Measurements from ENCODE around the gene PGR.

PGR gene

GRCh38 chr11:101113540-101113939, 16.1 kb downstream of the PGR start:
- no peak for DNase-seq (ENCODE audit: extremely low read depth, low read depth)
- no peak for TF ChIP-seq CTCF (IDR thresholded peaks at IDR 0.05; ENCODE audit: low read depth, low read length, missing control alignments)

GRCh38 chr11:101104716-101105115, 24.9 kb downstream of the PGR start:
- H3K4me3 ChIP-seq (replicated peaks; ENCODE audit: low read depth, low read length) = no peak overlapping the region
- DNase-seq (ENCODE audit: extremely low read depth, low read depth) = no peak
- TF ChIP-seq CTCF (IDR thresholded peaks at IDR 0.05; ENCODE audit: low read depth, low read length, missing control alignments) = no peak

More at GRCh38 chr11:101113540-101113939, 16.1 kb downstream of the PGR start:
- H3K4me3 ChIP-seq (replicated peaks; ENCODE audit: low read depth, low read length) = no peak overlapping the region

GRCh38 chr11:101103433-101103832, 26.2 kb downstream of the PGR start:
- H3K4me3 ChIP-seq (replicated peaks; ENCODE audit: low read depth, low read length) = no peak overlapping the region
- no peak for TF ChIP-seq CTCF (IDR thresholded peaks at IDR 0.05; ENCODE audit: low read depth, low read length, missing control alignments)
- no peak for DNase-seq (ENCODE audit: extremely low read depth, low read depth)

GRCh38 chr11:101100601-101101000, 29.0 kb downstream of the PGR start:
- DNase-seq (ENCODE audit: extremely low read depth, low read depth) = no peak
- TF ChIP-seq CTCF (IDR thresholded peaks at IDR 0.05; ENCODE audit: low read depth, low read length, missing control alignments) = no peak
- no peak overlapping the region for H3K4me3 ChIP-seq (replicated peaks; ENCODE audit: low read depth, low read length)

- DNase-seq (ENCODE audit: extremely low read depth, low read depth) = no peak
- no peak overlapping the region for H3K4me3 ChIP-seq (replicated peaks; ENCODE audit: low read depth, low read length)
- no peak for TF ChIP-seq CTCF (IDR thresholded peaks at IDR 0.05; ENCODE audit: low read depth, low read length, missing control alignments)
These were observed 33.4 kb downstream of the PGR start for GRCh38 chr11:101096036-101096704.

GRCh38 chr11:101091781-101092180, 37.8 kb downstream of the PGR start:
- no peak overlapping the region for H3K4me3 ChIP-seq (replicated peaks; ENCODE audit: low read depth, low read length)
- no peak for TF ChIP-seq CTCF (IDR thresholded peaks at IDR 0.05; ENCODE audit: low read depth, low read length, missing control alignments)
- no peak for DNase-seq (ENCODE audit: extremely low read depth, low read depth)

Data from HFF-Myc (cell line).